Subcutaneous abdominal adipose tissue (tissue), 5 donors: ENCODE results near the gene SH3PXD2A.
"Not testable (repeated sequence)": the region's sequence is repeated elsewhere in the genome, so short reads cannot be mapped to it uniquely, and the experiment has no call there.

ENCODE experiments used
- H3K27ac ChIP-seq: one replicate; pipeline ENCODE4 v1.7.0; 2013; ENCODE audit warnings: low read depth, mild to moderate bottlenecking, inconsistent platforms, low read length, moderate library complexity
- H3K27me3 ChIP-seq, 5 donors: one replicate each; pipeline ENCODE4 v1.7.0; 2013; ENCODE audit warnings: low read length in 5 of 5, inconsistent platforms in 1 of 5; ENCODE audit not compliant: control insufficient read depth in 5 of 5, insufficient read depth in 4 of 5
- H3K36me3 ChIP-seq, 5 donors: one replicate each; pipeline ENCODE4 v1.7.0; 2013; ENCODE audit warnings: low read length in 5 of 5; ENCODE audit not compliant: control insufficient read depth in 5 of 5, insufficient read depth in 5 of 5
- H3K4me1 ChIP-seq, 5 donors: one replicate each; pipeline ENCODE4 v1.7.0; 2013; ENCODE audit warnings: low read length in 5 of 5, mild to moderate bottlenecking in 3 of 5, moderate library complexity in 1 of 5; ENCODE audit not compliant: control insufficient read depth in 5 of 5, insufficient read depth in 5 of 5
- H3K4me3 ChIP-seq, 5 donors: one replicate each; pipeline ENCODE4 v1.7.0; 2013; ENCODE audit warnings: low read length in 5 of 5, low read depth in 1 of 5
- H3K9ac ChIP-seq, 5 donors: one replicate each; pipeline ENCODE4 v1.7.0; 2013; ENCODE audit warnings: low read length in 5 of 5, mild to moderate bottlenecking in 4 of 5, moderate library complexity in 3 of 5
- H3K9me3 ChIP-seq, 5 donors: one replicate each; pipeline ENCODE4 v1.7.0; 2013; ENCODE audit warnings: low read length in 5 of 5; ENCODE audit not compliant: control insufficient read depth in 5 of 5
- donor health status: healthy.
- donor health status: healthy.
- donor health status: healthy.
- donor health status: healthy.
- donor health status: healthy.

The SH3PXD2A gene

GRCh38 chr10:103640436-103641181 lies 214.8 kb downstream of the SH3PXD2A start:
- H3K4me3 ChIP-seq, result no peak overlapping the region
- peaks cover 13 to 68% (median 54%) of the 10 kb centered on the region in 5 donors for H3K4me1 ChIP-seq
- no peak overlapping the region for H3K27ac ChIP-seq
- no peak overlapping the region for H3K9ac ChIP-seq
- no peaks in the 10 kb centered on the region for H3K9me3 ChIP-seq
- no peaks in the 10 kb centered on the region for H3K27me3 ChIP-seq
- peaks cover 0 to 3% (median 0%) of the 10 kb centered on the region in 5 donors for H3K36me3 ChIP-seq

GRCh38 chr10:103638948-103639347 lies 216.4 kb downstream of the SH3PXD2A start:
- Histone ChIP-seq H3K4me1 (peaks cover 13 to 56% (median 46%) of the 10 kb centered on the region in 5 donors), H3K27me3 (no peaks in the 10 kb centered on the region), H3K9me3 (no peaks in the 10 kb centered on the region), H3K36me3 (peaks cover 0 to 8% (median 6%) of the 10 kb centered on the region in 5 donors), H3K4me3 (no peak overlapping the region), H3K27ac (no peak overlapping the region), H3K9ac (no peak overlapping the region)

- Histone ChIP-seq H3K36me3 (peaks cover 0 to 10% (median 7%) of the 10 kb centered on the region in 5 donors), H3K4me1 (peaks cover 13 to 55% (median 46%) of the 10 kb centered on the region in 5 donors), H3K9ac (peak overlapping the region in 1 of 5 donors; percentile 43), H3K27me3 (no peaks in the 10 kb centered on the region), H3K27ac (peak overlapping the region; percentile 60), H3K4me3 (peak overlapping the region in 2 of 5 donors; percentile 4 to 13), H3K9me3 (no peaks in the 10 kb centered on the region)
Observed at GRCh38 chr10:103637927-103638557, 217.3 kb downstream of the SH3PXD2A start.

GRCh38 chr10:103637011-103637410 lies 218.4 kb downstream of the SH3PXD2A start:
- H3K9me3 ChIP-seq, result no peaks in the 10 kb centered on the region
- peaks cover 0 to 15% (median 11%) of the 10 kb centered on the region in 5 donors for H3K36me3 ChIP-seq
- peaks cover 13 to 55% (median 46%) of the 10 kb centered on the region in 5 donors for H3K4me1 ChIP-seq
- H3K9ac ChIP-seq, result peak overlapping the region in 1 of 5 donors; percentile 43
- H3K27ac ChIP-seq, result peak overlapping the region; percentile 60
- H3K4me3 ChIP-seq, result no peak overlapping the region
- no peaks in the 10 kb centered on the region for H3K27me3 ChIP-seq

- no peaks in the 10 kb centered on the region for H3K9me3 ChIP-seq
- H3K27ac ChIP-seq, result no peak overlapping the region
- no peak overlapping the region for H3K9ac ChIP-seq
- H3K27me3 ChIP-seq, result no peaks in the 10 kb centered on the region
- H3K4me1 ChIP-seq, result peaks cover 13 to 53% (median 46%) of the 10 kb centered on the region in 5 donors
- peaks cover 0 to 20% (median 15%) of the 10 kb centered on the region in 5 donors for H3K36me3 ChIP-seq
- H3K4me3 ChIP-seq, result no peak overlapping the region
Observed at GRCh38 chr10:103636492-103636891, 218.9 kb downstream of the SH3PXD2A start.

- Histone ChIP-seq H3K4me1 (peaks cover 10 to 43% (median 38%) of the 10 kb centered on the region in 5 donors), H3K9me3 (no peaks in the 10 kb centered on the region), H3K27me3 (no peaks in the 10 kb centered on the region), H3K4me3 (no peak overlapping the region), H3K9ac (peak overlapping the region in 1 of 5 donors; percentile 29), H3K27ac (no peak overlapping the region), H3K36me3 (peaks cover 0 to 23% (median 15%) of the 10 kb centered on the region in 5 donors)
Observed at GRCh38 chr10:103635580-103635979, 219.8 kb downstream of the SH3PXD2A start.

GRCh38 chr10:103633846-103634245 lies 221.5 kb downstream of the SH3PXD2A start:
- Histone ChIP-seq H3K4me3 (no peak overlapping the region), H3K9ac (no peak overlapping the region), H3K9me3 (no peaks in the 10 kb centered on the region), H3K27me3 (no peaks in the 10 kb centered on the region), H3K27ac (no peak overlapping the region), H3K36me3 (peaks cover 0 to 23% (median 15%) of the 10 kb centered on the region in 5 donors), H3K4me1 (peaks cover 10 to 44% (median 39%) of the 10 kb centered on the region in 5 donors)

- not testable (repeated sequence) for H3K27me3 ChIP-seq, H3K4me3 ChIP-seq, H3K27ac ChIP-seq, H3K9me3 ChIP-seq, H3K9ac ChIP-seq
- peaks cover 0 to 31% (median 20%) of the 10 kb centered on the region in 5 donors for H3K36me3 ChIP-seq
- H3K4me1 ChIP-seq, result peaks cover 6 to 34% (median 29%) of the 10 kb centered on the region in 5 donors
Observed at GRCh38 chr10:103632871-103633270, 222.5 kb downstream of the SH3PXD2A start.

- H3K27me3 ChIP-seq, result no peaks in the 10 kb centered on the region
- peaks cover 0 to 37% (median 26%) of the 10 kb centered on the region in 5 donors for H3K36me3 ChIP-seq
- peaks cover 5 to 28% (median 23%) of the 10 kb centered on the region in 5 donors for H3K4me1 ChIP-seq
- H3K27ac ChIP-seq, result no peak overlapping the region
- no peaks in the 10 kb centered on the region for H3K9me3 ChIP-seq
- no peak overlapping the region for H3K9ac ChIP-seq
- H3K4me3 ChIP-seq, result no peak overlapping the region
Observed at GRCh38 chr10:103632247-103632642, 223.1 kb downstream of the SH3PXD2A start.

- H3K4me1 ChIP-seq, result peaks cover 1 to 23% (median 20%) of the 10 kb centered on the region in 5 donors
- H3K27me3 ChIP-seq, result no peaks in the 10 kb centered on the region
- H3K4me3 ChIP-seq, result no peak overlapping the region
- H3K27ac ChIP-seq, result no peak overlapping the region
- H3K36me3 ChIP-seq, result peaks cover 0 to 57% (median 43%) of the 10 kb centered on the region in 5 donors
- H3K9ac ChIP-seq, result no peak overlapping the region
- no peaks in the 10 kb centered on the region for H3K9me3 ChIP-seq
Observed at GRCh38 chr10:103630156-103630555, 225.2 kb downstream of the SH3PXD2A start.
